ENCODE measurements around the gene RAB3C.

DNA sequence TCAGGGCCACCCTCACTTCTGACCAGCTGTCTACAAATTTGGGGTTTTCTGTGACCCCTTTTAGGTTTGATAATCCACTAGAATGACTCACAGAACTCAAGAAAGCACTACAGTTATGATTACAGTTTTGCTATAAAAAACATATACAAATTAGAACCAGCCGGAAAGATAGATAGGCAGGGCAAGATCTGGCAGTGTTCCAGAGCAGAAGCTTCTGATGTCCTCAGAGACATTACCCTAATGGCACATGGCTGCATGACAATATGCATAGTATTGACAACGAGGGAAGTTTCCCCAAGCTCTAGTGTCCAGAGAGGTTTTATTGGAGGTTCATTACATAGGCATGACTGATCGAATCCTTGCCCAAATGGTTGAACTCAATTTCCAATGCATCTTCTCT, 158.1 kb downstream of the RAB3C start:
- TF ChIP-seq, protein P1, sequence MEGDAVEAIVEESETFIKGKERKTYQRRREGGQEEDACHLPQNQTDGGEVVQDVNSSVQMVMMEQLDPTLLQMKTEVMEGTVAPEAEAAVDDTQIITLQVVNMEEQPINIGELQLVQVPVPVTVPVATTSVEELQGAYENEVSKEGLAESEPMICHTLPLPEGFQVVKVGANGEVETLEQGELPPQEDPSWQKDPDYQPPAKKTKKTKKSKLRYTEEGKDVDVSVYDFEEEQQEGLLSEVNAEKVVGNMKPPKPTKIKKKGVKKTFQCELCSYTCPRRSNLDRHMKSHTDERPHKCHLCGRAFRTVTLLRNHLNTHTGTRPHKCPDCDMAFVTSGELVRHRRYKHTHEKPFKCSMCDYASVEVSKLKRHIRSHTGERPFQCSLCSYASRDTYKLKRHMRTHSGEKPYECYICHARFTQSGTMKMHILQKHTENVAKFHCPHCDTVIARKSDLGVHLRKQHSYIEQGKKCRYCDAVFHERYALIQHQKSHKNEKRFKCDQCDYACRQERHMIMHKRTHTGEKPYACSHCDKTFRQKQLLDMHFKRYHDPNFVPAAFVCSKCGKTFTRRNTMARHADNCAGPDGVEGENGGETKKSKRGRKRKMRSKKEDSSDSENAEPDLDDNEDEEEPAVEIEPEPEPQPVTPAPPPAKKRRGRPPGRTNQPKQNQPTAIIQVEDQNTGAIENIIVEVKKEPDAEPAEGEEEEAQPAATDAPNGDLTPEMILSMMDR (IDR thresholded peaks at IDR 0.05): no peak
- TF ChIP-seq POLR2A (IDR thresholded peaks at IDR 0.05): no peak
- TF ChIP-seq POLR2AphosphoS5 (IDR thresholded peaks at IDR 0.05): no peak

Data from breast epithelium (tissue), 3 donors.